CD8-positive, alpha-beta memory T cell (primary cell): ENCODE measurements around the gene BCL2L13. TPM values are rescaled to one million over a fixed set of nuclear protein-coding genes. Genes with fewer than 3 reads are reported as not detected.

Source experiments
- CTCF ChIA-PET: fragments of 350-600 bp; sonication (Branson Sonifier 250); formaldehyde crosslinking; loops from one replicate; lab custom pipeline; 2021; ENCODE audit warnings: antibody characterized with exemption; lab: Charles Lee
- POLR2A ChIA-PET: fragments of 350-600 bp; sonication (Branson Sonifier 250); formaldehyde crosslinking; loops from one replicate; lab custom pipeline; 2021; ENCODE audit warnings: antibody characterized with exemption; lab: Charles Lee
- DNase-seq, 5 donors: peaks; one replicate each; pipeline versions ENCODE4 v3.0.0 to v3.0.0-alpha.2; 2020 to 2022; ENCODE audit warnings: mixed read lengths in 1 of 5
- H3K27ac ChIP-seq: one replicate; pipeline ENCODE4 v1.7.0; 2013; ENCODE audit warnings: low read depth, mild to moderate bottlenecking, low read length, moderate library complexity
- H3K27me3 ChIP-seq: 2 replicates; pipeline ENCODE4 v1.7.0; 2013; ENCODE audit warnings: low read length, mild to moderate bottlenecking; ENCODE audit not compliant: insufficient read depth, poor library complexity, severe bottlenecking
- H3K36me3 ChIP-seq: 2 replicates; pipeline ENCODE4 v1.7.0; 2013; ENCODE audit warnings: mild to moderate bottlenecking, low read length, moderate library complexity; ENCODE audit not compliant: insufficient read depth
- H3K4me1 ChIP-seq: 2 replicates; pipeline ENCODE4 v1.7.0; 2013; ENCODE audit warnings: mild to moderate bottlenecking, low read length, moderate library complexity; ENCODE audit not compliant: insufficient read depth
- H3K4me3 ChIP-seq: 2 replicates; pipeline ENCODE4 v1.7.0; 2013; ENCODE audit warnings: mild to moderate bottlenecking, low read length
- H3K9me3 ChIP-seq: 2 replicates; pipeline ENCODE4 v1.7.0; 2013; ENCODE audit warnings: mild to moderate bottlenecking, low read length
- H3K27ac Mint-ChIP-seq, 8 donors: one replicate each; pipeline ENCODE4 v1.8.0; 2020 to 2021; ENCODE audit warnings: mixed read lengths in 8 of 8, mild to moderate bottlenecking in 6 of 8, inconsistent platforms in 3 of 8, moderate library complexity in 3 of 8
- H3K27me3 Mint-ChIP-seq, 2 donors: one replicate each; pipeline ENCODE4 v1.8.0; 2020 to 2021; ENCODE audit warnings: mixed read lengths in 2 of 2, mild to moderate bottlenecking in 1 of 2, moderate library complexity in 1 of 2
- H3K36me3 Mint-ChIP-seq, 3 donors: one replicate each; pipeline ENCODE4 v1.8.0; 2020 to 2021; ENCODE audit warnings: mixed read lengths in 3 of 3, inconsistent platforms in 1 of 3, mild to moderate bottlenecking in 1 of 3
- H3K4me1 Mint-ChIP-seq, 3 donors: one replicate each; pipeline ENCODE4 v1.8.0; 2020 to 2021; ENCODE audit warnings: mixed read lengths in 3 of 3, inconsistent platforms in 1 of 3, mild to moderate bottlenecking in 1 of 3
- H3K4me3 Mint-ChIP-seq, 7 donors: one replicate each; pipeline ENCODE4 v1.8.0; 2020 to 2021; ENCODE audit warnings: mixed read lengths in 7 of 7, mild to moderate bottlenecking in 6 of 7, moderate library complexity in 4 of 7, inconsistent platforms in 2 of 7
- H3K9me3 Mint-ChIP-seq, 5 donors: one replicate each; pipeline ENCODE4 v1.8.0; 2020 to 2022; ENCODE audit warnings: mixed read lengths in 5 of 5, mild to moderate bottlenecking in 3 of 5, moderate library complexity in 2 of 5, inconsistent platforms in 1 of 5
- polyA plus RNA-seq: library from polyadenylated mRNA; unstranded; fragments of 300-500 nt; fragmentation: Illumina TruSeq; gene quantifications from one replicate; pipeline ENCODE4 v1.2.3, GENCODE V29; 2021
- total RNA-seq, 2 experiments: library from RNA; stranded (reverse); gene quantifications; one replicate each; pipeline ENCODE4 v1.2.3, GENCODE V29; 2021

The BCL2L13 gene
- total and polyA plus RNA-seq, 3 experiments from 2014 or later, result 39.8 to 41.1 (median 40.1) TPM

DNA sequence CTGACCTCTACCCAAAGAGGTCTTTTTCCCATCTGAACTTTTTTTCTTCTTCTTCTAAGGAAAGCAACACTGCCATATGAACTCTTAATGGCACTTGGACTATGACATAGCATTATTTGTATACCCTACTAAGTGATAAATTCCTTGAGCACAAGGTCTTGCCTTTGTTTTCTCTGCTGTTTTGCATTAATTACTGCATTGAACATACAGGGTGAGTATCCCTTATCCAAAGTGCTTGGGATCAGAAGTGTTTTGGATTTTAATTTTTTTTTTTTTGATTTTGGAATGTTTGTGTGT, 86.9 kb downstream of the BCL2L13 start:
- H3K36me3 ChIP-seq, result peaks cover 12% of the 10 kb centered on the region
- peak overlapping the region in 2 of 8 donors; percentile 38 to 43 for H3K27ac Mint-ChIP-seq
- H3K9me3 Mint-ChIP-seq, result no peaks in the 10 kb centered on the region
- DNase-seq, result no peak
- ChIA-PET POLR2A (no interaction called here), CTCF (interaction anchor here (0.7 kb wide), 1 partner anchor 11 kb away, joined by 3 read pairs; no protein-coding TSS in a partner anchor)
- no peak overlapping the region for H3K4me3 Mint-ChIP-seq
- no peak overlapping the region for H3K27ac ChIP-seq
- H3K27me3 Mint-ChIP-seq, result peaks cover 0 to 1% of the 10 kb centered on the region in 2 donors
- H3K4me3 ChIP-seq, result no peak overlapping the region
- H3K36me3 Mint-ChIP-seq, result peaks cover 0 to 45% (median 16%) of the 10 kb centered on the region in 3 donors
- peaks cover 7 to 16% (median 11%) of the 10 kb centered on the region in 3 donors for H3K4me1 Mint-ChIP-seq
- H3K9me3 ChIP-seq, result no peaks in the 10 kb centered on the region
- H3K4me1 ChIP-seq, result peaks cover 7% of the 10 kb centered on the region
- H3K27me3 ChIP-seq, result no peaks in the 10 kb centered on the region

DNA sequence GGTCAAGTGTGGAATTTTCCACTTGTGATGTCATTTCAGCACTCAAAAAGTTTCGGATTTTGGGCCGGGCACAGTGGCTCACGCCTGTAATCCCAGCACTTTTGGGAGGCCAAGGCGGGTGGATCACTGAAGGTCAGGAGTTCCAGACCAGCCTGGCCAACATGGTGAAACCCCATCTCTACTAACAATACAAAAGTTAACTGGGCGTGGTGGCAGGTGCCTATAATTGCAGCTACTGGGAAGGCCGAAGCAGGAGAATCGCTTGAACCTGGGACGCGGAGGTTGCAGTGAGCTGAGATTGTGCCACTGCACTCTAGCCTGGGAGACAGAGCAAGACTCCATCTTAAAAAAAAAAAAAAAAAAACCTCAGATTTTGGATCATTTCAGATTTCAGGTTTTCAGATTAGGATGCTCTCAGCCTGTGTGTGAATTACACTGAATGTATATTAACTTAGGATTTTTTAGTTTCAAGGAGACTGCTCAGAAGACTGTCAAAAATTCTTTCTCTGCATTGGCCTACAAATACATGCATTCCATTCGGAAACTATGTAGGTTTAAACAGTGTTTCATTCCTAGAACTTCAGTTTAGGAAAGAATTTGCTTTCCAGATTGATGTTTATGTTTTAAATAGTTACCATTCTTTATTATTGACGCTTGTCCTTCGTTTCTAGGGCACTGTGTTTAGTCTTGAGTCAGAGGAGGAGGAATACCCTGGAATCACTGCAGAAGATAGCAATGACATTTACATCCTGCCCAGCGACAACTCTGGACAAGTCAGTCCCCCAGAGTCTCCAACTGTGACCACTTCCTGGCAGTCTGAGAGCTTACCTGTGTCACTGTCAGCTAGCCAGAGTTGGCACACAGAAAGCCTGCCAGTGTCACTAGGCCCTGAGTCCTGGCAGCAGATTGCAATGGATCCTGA, 87.7 kb downstream of the BCL2L13 start:
- H3K27ac ChIP-seq, result no peak overlapping the region
- ChIA-PET POLR2A (no interaction called here), CTCF (interaction anchor here (1.5 kb wide), 1 partner anchor 16 kb away, joined by 4 read pairs; no protein-coding TSS in a partner anchor)
- H3K27me3 ChIP-seq, result no peaks in the 10 kb centered on the region
- Mint-ChIP-seq H3K4me1 (peaks cover 7 to 16% (median 11%) of the 10 kb centered on the region in 3 donors), H3K36me3 (peaks cover 0 to 49% (median 16%) of the 10 kb centered on the region in 3 donors), H3K27me3 (peaks cover 0 to 1% of the 10 kb centered on the region in 2 donors), H3K27ac (peak overlapping the region; percentile 46 to 90 (median 84)), H3K9me3 (no peaks in the 10 kb centered on the region), H3K4me3 (peak overlapping the region in 1 of 7 donors; percentile 4)
- peaks cover 12% of the 10 kb centered on the region for H3K36me3 ChIP-seq
- H3K4me1 ChIP-seq, result peaks cover 7% of the 10 kb centered on the region
- no peak overlapping the region for H3K4me3 ChIP-seq
- DNase-seq, result no peak
- no peaks in the 10 kb centered on the region for H3K9me3 ChIP-seq

- H3K9me3 Mint-ChIP-seq, result no peaks in the 10 kb centered on the region
- peaks cover 0 to 57% (median 15%) of the 10 kb centered on the region in 3 donors for H3K36me3 Mint-ChIP-seq
- H3K27ac Mint-ChIP-seq, result peak overlapping the region; percentile 46 to 90 (median 84)
- H3K4me3 ChIP-seq, result no peak overlapping the region
- H3K4me1 Mint-ChIP-seq, result peaks cover 7 to 16% (median 11%) of the 10 kb centered on the region in 3 donors
- POLR2A ChIA-PET, result no interaction called here
- peaks cover 7% of the 10 kb centered on the region for H3K4me1 ChIP-seq
- CTCF ChIA-PET, result interaction anchor here (1.4 to 1.5 kb wide), 2 partner anchors 15 to 59 kb away, joined by 4 read pairs; no protein-coding TSS in a partner anchor
- H3K9me3 ChIP-seq, result no peaks in the 10 kb centered on the region
- peaks cover 0 to 1% of the 10 kb centered on the region in 2 donors for H3K27me3 Mint-ChIP-seq
- peaks cover 12% of the 10 kb centered on the region for H3K36me3 ChIP-seq
- DNase-seq, result no peak
- H3K27me3 ChIP-seq, result no peaks in the 10 kb centered on the region
- H3K4me3 Mint-ChIP-seq, result peak overlapping the region in 1 of 7 donors; percentile 4
- no peak overlapping the region for H3K27ac ChIP-seq
These were observed 88.7 kb downstream of the BCL2L13 start for GRCh38 chr22:17726928-17727897.

DNA sequence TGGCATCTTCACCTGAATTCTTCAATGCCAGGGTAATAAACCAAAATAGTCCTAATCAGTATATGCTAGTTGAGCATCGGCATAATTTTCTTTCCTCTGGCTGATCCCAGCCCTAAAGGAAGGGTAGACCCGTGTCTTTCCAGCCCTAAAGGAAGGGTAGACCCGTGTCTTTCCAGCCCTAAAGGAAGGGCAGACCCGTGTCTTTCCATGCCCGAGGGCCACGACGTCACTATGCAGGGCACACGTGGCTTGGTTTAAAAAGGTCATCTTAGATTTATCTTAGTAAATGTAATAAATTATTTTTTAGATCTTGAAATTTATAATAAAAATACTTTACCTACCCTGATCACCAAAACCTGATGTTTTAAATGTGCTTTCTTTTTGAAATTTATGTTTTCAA, 90.2 kb downstream of the BCL2L13 start:
- Histone ChIP-seq H3K4me1 (peaks cover 7% of the 10 kb centered on the region), H3K9me3 (no peaks in the 10 kb centered on the region), H3K36me3 (peaks cover 16% of the 10 kb centered on the region), H3K27me3 (no peaks in the 10 kb centered on the region), H3K4me3 (no peak overlapping the region), H3K27ac (no peak overlapping the region)
- Mint-ChIP-seq H3K36me3 (peaks cover 0 to 72% (median 22%) of the 10 kb centered on the region in 3 donors), H3K9me3 (no peaks in the 10 kb centered on the region), H3K27me3 (peaks cover 0 to 1% of the 10 kb centered on the region in 2 donors), H3K4me3 (no peak overlapping the region), H3K4me1 (peaks cover 9 to 19% (median 15%) of the 10 kb centered on the region in 3 donors), H3K27ac (peak overlapping the region in 2 of 8 donors; percentile 17 to 37)
- ChIA-PET POLR2A (no interaction called here), CTCF (no interaction called here)
- DNase-seq, result no peak

GRCh38 chr22:17729561-17729960, 91.0 kb downstream of the BCL2L13 start:
- DNase-seq, result no peak
- Histone ChIP-seq H3K27me3 (no peaks in the 10 kb centered on the region), H3K4me1 (peaks cover 15% of the 10 kb centered on the region), H3K27ac (no peak overlapping the region), H3K9me3 (no peaks in the 10 kb centered on the region), H3K36me3 (peaks cover 21% of the 10 kb centered on the region), H3K4me3 (no peak overlapping the region)
- H3K9me3 Mint-ChIP-seq, result no peaks in the 10 kb centered on the region
- CTCF ChIA-PET, result no interaction called here
- peaks cover 14 to 27% (median 23%) of the 10 kb centered on the region in 3 donors for H3K4me1 Mint-ChIP-seq
- peaks cover 0 to 1% of the 10 kb centered on the region in 2 donors for H3K27me3 Mint-ChIP-seq
- POLR2A ChIA-PET, result interaction anchor here (0.5 kb wide), 1 partner anchor 11 kb away, joined by 3 read pairs; no protein-coding TSS in a partner anchor
- H3K27ac Mint-ChIP-seq, result peak overlapping the region in 4 of 8 donors; percentile 5 to 55 (median 41)
- peaks cover 0 to 75% (median 22%) of the 10 kb centered on the region in 3 donors for H3K36me3 Mint-ChIP-seq
- H3K4me3 Mint-ChIP-seq, result no peak overlapping the region

DNA sequence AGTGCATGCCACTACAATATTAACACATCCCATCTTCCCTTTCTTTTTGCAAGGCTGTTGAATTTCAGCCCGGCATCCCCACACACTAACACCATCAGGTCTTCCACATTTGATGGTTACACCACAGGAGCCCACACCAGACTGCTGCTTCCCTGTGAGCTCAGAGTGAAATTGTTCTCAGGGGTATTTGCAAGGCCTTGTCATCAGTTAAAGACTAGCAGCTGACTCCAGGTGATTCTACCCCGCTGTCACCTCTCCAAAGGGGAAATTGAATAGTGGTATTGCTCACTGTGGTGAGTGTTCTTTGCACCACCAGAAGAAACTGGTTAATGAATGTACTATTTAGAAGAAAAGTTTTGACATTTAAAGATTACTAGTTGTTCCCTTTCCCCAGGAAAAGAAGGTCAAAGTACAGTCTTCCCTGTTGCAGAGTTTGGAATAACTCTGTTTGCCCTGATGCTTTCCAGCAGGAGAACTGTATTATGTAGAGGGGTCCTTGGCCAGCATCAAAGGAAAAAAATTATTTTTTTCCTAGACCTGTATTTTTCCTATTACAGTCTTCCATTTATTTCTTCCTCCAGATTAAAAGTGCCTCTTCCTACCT, 93.8 kb downstream of the BCL2L13 start:
- Histone ChIP-seq H3K4me3 (no peak overlapping the region), H3K36me3 (peaks cover 29% of the 10 kb centered on the region), H3K4me1 (peaks cover 8% of the 10 kb centered on the region), H3K27me3 (no peaks in the 10 kb centered on the region), H3K27ac (no peak overlapping the region), H3K9me3 (no peaks in the 10 kb centered on the region)
- Mint-ChIP-seq H3K4me3 (no peak overlapping the region), H3K27ac (peak overlapping the region in 4 of 8 donors; percentile 47 to 73 (median 59)), H3K36me3 (peaks cover 0 to 85% (median 13%) of the 10 kb centered on the region in 3 donors), H3K4me1 (peaks cover 10 to 18% (median 15%) of the 10 kb centered on the region in 3 donors), H3K9me3 (no peaks in the 10 kb centered on the region), H3K27me3 (no peaks in the 10 kb centered on the region)
- DNase-seq, result no peak
- ChIA-PET CTCF (no interaction called here), POLR2A (no interaction called here)

GRCh38 chr22:17733466-17733865, 94.9 kb downstream of the BCL2L13 start:
- Mint-ChIP-seq H3K9me3 (no peaks in the 10 kb centered on the region), H3K4me1 (peaks cover 10 to 17% (median 15%) of the 10 kb centered on the region in 3 donors), H3K36me3 (peaks cover 0 to 86% (median 13%) of the 10 kb centered on the region in 3 donors), H3K4me3 (peak overlapping the region in 1 of 7 donors; percentile 51), H3K27me3 (no peaks in the 10 kb centered on the region), H3K27ac (peak overlapping the region; percentile 19 to 64 (median 50))
- peaks cover 8% of the 10 kb centered on the region for H3K4me1 ChIP-seq
- POLR2A ChIA-PET, result no interaction called here
- H3K4me3 ChIP-seq, result no peak overlapping the region
- no peak for DNase-seq
- no peak overlapping the region for H3K27ac ChIP-seq
- H3K27me3 ChIP-seq, result no peaks in the 10 kb centered on the region
- CTCF ChIA-PET, result no interaction called here
- peaks cover 29% of the 10 kb centered on the region for H3K36me3 ChIP-seq
- H3K9me3 ChIP-seq, result no peaks in the 10 kb centered on the region
